ENCODE data around the gene CRYM.
"Not testable (repeated sequence)": the region's sequence is repeated elsewhere in the genome, so short reads cannot be mapped to it uniquely, and the experiment has no call there.

Gene CRYM

DNA sequence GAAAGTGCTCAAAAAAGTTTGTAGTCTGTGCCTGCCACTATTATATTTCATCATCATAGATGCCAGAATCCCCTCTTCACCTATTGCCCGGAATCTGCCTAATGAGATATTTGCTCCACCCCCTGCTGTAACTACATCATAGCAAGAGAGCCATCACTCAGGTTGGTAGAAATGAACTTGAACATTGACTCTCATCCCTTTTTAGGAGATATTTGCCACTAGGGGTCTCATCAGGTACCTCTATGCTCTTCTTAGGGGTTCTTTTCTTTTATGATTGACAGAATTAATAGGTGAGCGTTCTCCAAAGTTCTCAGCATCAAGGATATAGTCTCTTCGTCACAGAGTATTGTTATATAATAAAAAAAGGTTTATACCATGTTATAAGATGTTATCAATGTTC, 24.6 kb downstream of the CRYM start:
- H3K4me3 ChIP-seq (ENCODE audit: insufficient read depth in 1 of 2, low read depth in 1 of 2, low read length in 2 of 2) = no peak overlapping the region
- H2BK12ac ChIP-seq (ENCODE audit: low read length in 2 of 2) = no peak overlapping the region
- no peak overlapping the region for H2AFZ ChIP-seq (ENCODE audit: low read depth, low read length)
- no peak overlapping the region for H4K8ac ChIP-seq (ENCODE audit: low read length)
- H2AK5ac ChIP-seq (ENCODE audit: low read length, severe bottlenecking) = no peak overlapping the region
- H2BK5ac ChIP-seq (ENCODE audit: low read depth, low read length, poor library complexity, severe bottlenecking) = no peak overlapping the region
- H3K9ac ChIP-seq (ENCODE audit: low read length) = no peak overlapping the region
- H3K4me2 ChIP-seq (ENCODE audit: low read length, poor library complexity, severe bottlenecking) = no peak overlapping the region
- H2BK120ac ChIP-seq (ENCODE audit: low read depth, low read length) = no peak overlapping the region
- H3K4me1 ChIP-seq (ENCODE audit: control insufficient read depth, insufficient read depth, low read depth, low read length) = no peaks in the 10 kb centered on the region
- no peak overlapping the region for H3K18ac ChIP-seq (ENCODE audit: low read depth in 1 of 2, low read length in 2 of 2)
- H3K4ac ChIP-seq (ENCODE audit: low read depth in 1 of 2, low read length in 2 of 2) = no peak overlapping the region
- no peak overlapping the region for H2BK15ac ChIP-seq (ENCODE audit: low read depth, poor library complexity, severe bottlenecking)
- no peak overlapping the region for H3K27ac ChIP-seq (ENCODE audit: low read length, poor library complexity, severe bottlenecking)
- peaks cover 28 to 32% of the 10 kb centered on the region in 2 experiments for H3K27me3 ChIP-seq (ENCODE audit: control insufficient read depth in 1 of 2, insufficient read depth in 1 of 2, low read length in 2 of 2)
- no peak overlapping the region for H3K23ac ChIP-seq (ENCODE audit: low read length in 2 of 2)
- no peak overlapping the region for H4K91ac ChIP-seq (ENCODE audit: low read length)
- DNase-seq = no peak
- no peak overlapping the region for H3K14ac ChIP-seq (ENCODE audit: low read length in 2 of 2)
- 88% methylated on average over 1 of the region's 3 CpGs for WGBS
- H3K36me3 ChIP-seq (ENCODE audit: control insufficient read depth in 1 of 2, insufficient read depth in 2 of 2, low read depth in 1 of 2, low read length in 2 of 2) = no peaks in the 10 kb centered on the region
- no peaks in the 10 kb centered on the region for H3K79me1 ChIP-seq (replicated peaks; ENCODE audit: low read length, poor library complexity, severe bottlenecking)
- no peaks in the 10 kb centered on the region for H3K9me3 ChIP-seq (ENCODE audit: control insufficient read depth, low read length)

DNA sequence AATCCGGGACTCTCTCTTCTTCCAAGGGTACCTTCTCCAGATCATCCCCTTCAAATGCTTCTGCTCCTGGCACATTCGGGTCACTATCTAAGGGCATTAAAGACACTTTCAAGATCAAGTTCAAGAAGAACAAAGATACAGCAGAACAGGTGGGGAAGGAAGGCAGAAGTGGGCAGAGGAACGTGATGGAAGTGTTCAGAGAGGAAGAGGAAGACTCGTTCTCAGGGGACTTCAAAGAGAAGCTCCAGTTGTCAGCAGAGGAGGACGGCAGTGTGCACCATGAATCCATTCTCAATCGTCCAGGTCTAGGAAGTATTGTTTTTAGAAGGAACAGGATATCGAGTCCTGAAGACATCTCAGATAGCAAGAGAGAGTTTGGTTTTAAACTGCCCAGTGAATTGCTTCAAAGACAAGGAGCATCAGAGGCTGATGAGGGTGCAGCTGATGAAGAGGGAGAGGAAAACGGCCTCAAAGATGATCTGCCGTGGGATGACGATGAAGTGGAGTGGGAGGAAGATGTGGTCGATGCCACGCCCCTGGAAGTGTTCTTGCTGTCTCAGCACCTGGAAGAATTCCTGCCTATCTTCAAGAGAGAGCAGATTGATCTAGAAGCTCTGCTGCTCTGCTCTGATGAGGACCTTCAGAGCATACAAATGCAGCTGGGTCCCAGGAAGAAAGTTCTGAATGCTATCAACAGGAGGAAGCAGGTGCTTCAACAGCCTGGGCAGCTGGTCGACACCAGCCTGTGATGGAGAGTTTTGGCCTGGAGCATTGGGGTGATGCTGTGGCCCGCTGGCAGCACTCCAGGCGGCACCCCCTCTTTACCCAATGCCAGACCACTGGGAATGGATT, 27.8 kb downstream of the CRYM start:
- no peak overlapping the region for H2AK5ac ChIP-seq (ENCODE audit: low read length, severe bottlenecking)
- H3K9me3 ChIP-seq (ENCODE audit: control insufficient read depth, low read length) = no peaks in the 10 kb centered on the region
- H2BK12ac ChIP-seq (ENCODE audit: low read length in 2 of 2) = no peak overlapping the region
- no peak overlapping the region for H2BK5ac ChIP-seq (ENCODE audit: low read depth, low read length, poor library complexity, severe bottlenecking)
- H4K8ac ChIP-seq (ENCODE audit: low read length) = no peak overlapping the region
- no peak overlapping the region for H3K14ac ChIP-seq (ENCODE audit: low read length in 2 of 2)
- no peak overlapping the region for H3K4me3 ChIP-seq (ENCODE audit: insufficient read depth in 1 of 2, low read depth in 1 of 2, low read length in 2 of 2)
- no peak overlapping the region for H2BK120ac ChIP-seq (ENCODE audit: low read depth, low read length)
- no peak overlapping the region for H3K4me2 ChIP-seq (ENCODE audit: low read length, poor library complexity, severe bottlenecking)
- H4K91ac ChIP-seq (ENCODE audit: low read length) = no peak overlapping the region
- no peak overlapping the region for H3K9ac ChIP-seq (ENCODE audit: low read length)
- WGBS = 82% methylated on average over 14 of the region's 15 CpGs
- no peak overlapping the region for H2AFZ ChIP-seq (ENCODE audit: low read depth, low read length)
- no peak overlapping the region for H2BK15ac ChIP-seq (ENCODE audit: low read depth, poor library complexity, severe bottlenecking)
- no peak for DNase-seq
- no peaks in the 10 kb centered on the region for H3K79me1 ChIP-seq (replicated peaks; ENCODE audit: low read length, poor library complexity, severe bottlenecking)
- H3K27ac ChIP-seq (ENCODE audit: low read length, poor library complexity, severe bottlenecking) = no peak overlapping the region
- peaks cover 24 to 28% of the 10 kb centered on the region in 2 experiments for H3K27me3 ChIP-seq (ENCODE audit: control insufficient read depth in 1 of 2, insufficient read depth in 1 of 2, low read length in 2 of 2)
- no peak overlapping the region for H3K23ac ChIP-seq (ENCODE audit: low read length in 2 of 2)
- no peak overlapping the region for H3K4ac ChIP-seq (ENCODE audit: low read depth in 1 of 2, low read length in 2 of 2)
- H3K4me1 ChIP-seq (ENCODE audit: control insufficient read depth, insufficient read depth, low read depth, low read length) = no peaks in the 10 kb centered on the region
- no peaks in the 10 kb centered on the region for H3K36me3 ChIP-seq (ENCODE audit: control insufficient read depth in 1 of 2, insufficient read depth in 2 of 2, low read depth in 1 of 2, low read length in 2 of 2)
- no peak overlapping the region for H3K18ac ChIP-seq (ENCODE audit: low read depth in 1 of 2, low read length in 2 of 2)

DNA sequence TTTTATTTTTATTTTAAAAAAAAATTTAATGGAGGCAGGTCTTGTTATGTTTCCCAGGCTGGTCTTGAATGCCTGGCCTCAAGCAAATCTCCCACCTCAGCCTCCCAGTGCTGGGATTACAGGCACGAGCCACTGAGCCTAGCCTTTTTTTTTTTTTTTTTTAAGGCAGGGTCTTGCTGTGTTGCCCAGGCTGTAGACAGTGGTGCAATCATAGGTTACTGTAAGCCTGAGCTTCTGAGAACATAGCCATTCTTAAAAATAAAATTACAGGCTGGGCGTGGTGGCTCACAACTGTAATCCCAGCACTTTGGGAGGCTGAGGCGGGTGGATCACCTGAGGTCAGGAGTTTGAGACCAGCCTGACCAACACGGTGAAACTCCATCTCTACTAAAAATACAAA, 29.9 kb downstream of the CRYM start:
- H2AK5ac ChIP-seq (ENCODE audit: low read length, severe bottlenecking); H3K36me3 ChIP-seq (ENCODE audit: control insufficient read depth in 1 of 2, insufficient read depth in 2 of 2, low read depth in 1 of 2, low read length in 2 of 2); H3K9me3 ChIP-seq (ENCODE audit: control insufficient read depth, low read length); H2BK5ac ChIP-seq (ENCODE audit: low read depth, low read length, poor library complexity, severe bottlenecking); H3K27ac ChIP-seq (ENCODE audit: low read length, poor library complexity, severe bottlenecking); H3K4me1 ChIP-seq (ENCODE audit: control insufficient read depth, insufficient read depth, low read depth, low read length); H3K4me3 ChIP-seq (ENCODE audit: insufficient read depth in 1 of 2, low read depth in 1 of 2, low read length in 2 of 2); H3K4ac ChIP-seq (ENCODE audit: low read depth in 1 of 2, low read length in 2 of 2); H3K18ac ChIP-seq (ENCODE audit: low read depth in 1 of 2, low read length in 2 of 2); H2BK15ac ChIP-seq (ENCODE audit: low read depth, poor library complexity, severe bottlenecking); H3K23ac ChIP-seq (ENCODE audit: low read length in 2 of 2); H2BK12ac ChIP-seq (ENCODE audit: low read length in 2 of 2); H3K79me1 ChIP-seq (replicated peaks; ENCODE audit: low read length, poor library complexity, severe bottlenecking); DNase-seq; H3K4me2 ChIP-seq (ENCODE audit: low read length, poor library complexity, severe bottlenecking); H4K91ac ChIP-seq (ENCODE audit: low read length); H3K14ac ChIP-seq (ENCODE audit: low read length in 2 of 2); H4K8ac ChIP-seq (ENCODE audit: low read length); H3K9ac ChIP-seq (ENCODE audit: low read length); H2AFZ ChIP-seq (ENCODE audit: low read depth, low read length); H2BK120ac ChIP-seq (ENCODE audit: low read depth, low read length): not testable (repeated sequence)
- WGBS = 82% methylated on average over 3 of the region's 4 CpGs
- peaks cover 12 to 17% of the 10 kb centered on the region in 2 experiments for H3K27me3 ChIP-seq (ENCODE audit: control insufficient read depth in 1 of 2, insufficient read depth in 1 of 2, low read length in 2 of 2)

DNA sequence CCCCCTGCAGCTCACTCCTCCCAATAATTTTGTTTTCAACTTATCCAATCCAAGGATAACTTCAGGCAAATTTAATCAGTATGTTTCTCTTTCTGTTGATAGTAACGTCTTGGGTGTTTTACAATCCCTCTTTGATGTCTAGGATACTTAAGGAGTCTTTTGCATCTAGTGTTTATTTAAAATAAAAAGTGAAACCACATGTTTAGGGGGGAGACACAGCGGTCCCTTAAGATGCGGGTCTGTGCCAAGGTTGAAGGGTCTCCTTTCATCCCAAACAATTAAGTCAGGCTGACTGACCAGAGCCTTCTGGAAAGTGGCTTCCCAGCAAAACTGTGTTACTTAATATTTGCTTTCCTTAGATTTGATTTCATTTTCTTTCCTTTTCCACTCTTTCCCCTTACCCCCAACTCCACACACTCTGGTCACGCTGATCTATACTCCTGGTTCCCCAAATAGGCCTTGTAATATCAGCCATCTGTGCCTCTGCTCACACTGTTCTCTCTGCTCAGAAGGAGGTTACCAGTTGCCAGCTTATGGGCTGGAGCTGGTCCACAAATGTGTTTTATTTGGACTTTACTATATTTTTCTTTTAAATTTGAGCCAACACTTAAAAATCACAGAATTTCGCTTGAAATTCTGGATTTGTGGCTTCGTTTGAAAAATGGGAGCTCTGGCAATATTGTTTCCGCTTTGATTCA, 33.4 kb downstream of the CRYM start:
- Histone ChIP-seq H3K79me1 (replicated peaks; ENCODE audit: low read length, poor library complexity, severe bottlenecking) (no peaks in the 10 kb centered on the region), H3K18ac (ENCODE audit: low read depth in 1 of 2, low read length in 2 of 2) (no peak overlapping the region), H2AK5ac (ENCODE audit: low read length, severe bottlenecking) (no peak overlapping the region), H2BK120ac (ENCODE audit: low read depth, low read length) (no peak overlapping the region), H4K8ac (ENCODE audit: low read length) (no peak overlapping the region), H3K4me2 (ENCODE audit: low read length, poor library complexity, severe bottlenecking) (no peak overlapping the region), H4K91ac (ENCODE audit: low read length) (no peak overlapping the region), H2AFZ (ENCODE audit: low read depth, low read length) (no peak overlapping the region), H3K36me3 (ENCODE audit: control insufficient read depth in 1 of 2, insufficient read depth in 2 of 2, low read depth in 1 of 2, low read length in 2 of 2) (no peaks in the 10 kb centered on the region), H3K4ac (ENCODE audit: low read depth in 1 of 2, low read length in 2 of 2) (no peak overlapping the region), H3K9me3 (ENCODE audit: control insufficient read depth, low read length) (no peaks in the 10 kb centered on the region), H3K4me3 (ENCODE audit: insufficient read depth in 1 of 2, low read depth in 1 of 2, low read length in 2 of 2) (no peak overlapping the region), H2BK12ac (ENCODE audit: low read length in 2 of 2) (no peak overlapping the region), H3K23ac (ENCODE audit: low read length in 2 of 2) (no peak overlapping the region), H2BK5ac (ENCODE audit: low read depth, low read length, poor library complexity, severe bottlenecking) (no peak overlapping the region), H3K4me1 (ENCODE audit: control insufficient read depth, insufficient read depth, low read depth, low read length) (no peaks in the 10 kb centered on the region), H2BK15ac (ENCODE audit: low read depth, poor library complexity, severe bottlenecking) (no peak overlapping the region), H3K9ac (ENCODE audit: low read length) (no peak overlapping the region), H3K27ac (ENCODE audit: low read length, poor library complexity, severe bottlenecking) (no peak overlapping the region), H3K27me3 (ENCODE audit: control insufficient read depth in 1 of 2, insufficient read depth in 1 of 2, low read length in 2 of 2) (peaks cover 0 to 6% of the 10 kb centered on the region in 2 experiments), H3K14ac (ENCODE audit: low read length in 2 of 2) (no peak overlapping the region)
- 82% methylated on average over 7 of the region's 7 CpGs for WGBS
- DNase-seq = no peak
